Measurements from ENCODE around the gene SLC25A23. TPM values are rescaled to one million over a fixed set of nuclear protein-coding genes. Genes with fewer than 3 reads are reported as not detected.

The SLC25A23 gene
- total RNA-seq, 1 experiment from 2014 or later: 59.5 TPM

- Histone ChIP-seq H3K9me2 (ENCODE audit: insufficient read depth) (no peaks in the 10 kb centered on the region), H3K4me2 (no peak within 1 kb of the TSS), H3K9me3 (ENCODE audit: insufficient read depth, low read depth) (no peaks in the 10 kb centered on the region), H3F3A (ENCODE audit: insufficient read depth, low read depth) (no peaks in the 10 kb centered on the region), H3K36me3 (ENCODE audit: low read depth) (no peaks in the 10 kb centered on the region), H3K4me3 (no peak within 1 kb of the TSS), H4K20me1 (ENCODE audit: insufficient read depth) (no peaks in the 10 kb centered on the region), H3K79me2 (ENCODE audit: low read depth) (no peaks in the 10 kb centered on the region), H2AFZ (no peak within 1 kb of the TSS), H3K4me1 (replicated peaks; ENCODE audit: insufficient read depth) (no peaks in the 10 kb centered on the region), H3K27me3 (ENCODE audit: insufficient read depth, low read depth) (no peaks in the 10 kb centered on the region), H3K27ac (no peak within 1 kb of the TSS)
- intact Hi-C loops (cut with micrococcal nuclease; ENCODE audit: unreplicated experiment): no loop called here
- no peak for DNase-seq
- TF ChIP-seq EZH2 (IDR thresholded peaks at IDR 0.05; ENCODE audit: low read depth): no peak
- TF ChIP-seq CTCF (conservative IDR thresholded peaks at IDR 0.05): no peak
- ChIA-PET CTCF (no interaction called here), POLR2A (ENCODE audit: unreplicated experiment) (no interaction called here)
- no TSS peak for BruUV-seq (replicated peaks)
Measured at GRCh38 chr19:6501740-6502648, 42.4 kb upstream of the SLC25A23 start, which contains the start of gene TUBB4A. TSS of gene TUBB4A (minus strand) at chr19:6502309. CDS start at chr19:6502212, 97 bp downstream.

GRCh38 chr19:6500837-6501739 is 41.5 kb upstream of the SLC25A23 start:
- Histone ChIP-seq H3K36me3 (ENCODE audit: low read depth) (no peaks in the 10 kb centered on the region), H3K27ac (no peak overlapping the region), H4K20me1 (ENCODE audit: insufficient read depth) (no peaks in the 10 kb centered on the region), H3K79me2 (ENCODE audit: low read depth) (no peaks in the 10 kb centered on the region), H3F3A (ENCODE audit: insufficient read depth, low read depth) (no peaks in the 10 kb centered on the region), H3K9me3 (ENCODE audit: insufficient read depth, low read depth) (no peaks in the 10 kb centered on the region), H3K9me2 (ENCODE audit: insufficient read depth) (no peaks in the 10 kb centered on the region), H3K4me3 (no peak overlapping the region), H3K4me1 (replicated peaks; ENCODE audit: insufficient read depth) (no peaks in the 10 kb centered on the region), H3K27me3 (ENCODE audit: insufficient read depth, low read depth) (no peaks in the 10 kb centered on the region), H2AFZ (no peak overlapping the region), H3K4me2 (no peak overlapping the region)
- intact Hi-C loops (cut with micrococcal nuclease; ENCODE audit: unreplicated experiment): no loop called here
- no peak for DNase-seq
- BruUV-seq (replicated peaks): no TSS peak
- CTCF ChIA-PET: no interaction called here
- TF ChIP-seq EZH2 (IDR thresholded peaks at IDR 0.05; ENCODE audit: low read depth): no peak
- no peak for TF ChIP-seq CTCF (conservative IDR thresholded peaks at IDR 0.05)
- POLR2A ChIA-PET (ENCODE audit: unreplicated experiment): no interaction called here

GRCh38 chr19:6499052-6499790 is 39.6 kb upstream of the SLC25A23 start:
- no TSS peak for BruUV-seq (replicated peaks)
- Histone ChIP-seq H2AFZ (no peak overlapping the region), H3K27ac (no peak overlapping the region), H3K4me3 (no peak overlapping the region), H3F3A (ENCODE audit: insufficient read depth, low read depth) (no peaks in the 10 kb centered on the region), H3K9me2 (ENCODE audit: insufficient read depth) (no peaks in the 10 kb centered on the region), H3K9me3 (ENCODE audit: insufficient read depth, low read depth) (no peaks in the 10 kb centered on the region), H4K20me1 (ENCODE audit: insufficient read depth) (no peaks in the 10 kb centered on the region), H3K36me3 (ENCODE audit: low read depth) (no peaks in the 10 kb centered on the region), H3K4me2 (no peak overlapping the region), H3K27me3 (ENCODE audit: insufficient read depth, low read depth) (no peaks in the 10 kb centered on the region), H3K4me1 (replicated peaks; ENCODE audit: insufficient read depth) (no peaks in the 10 kb centered on the region), H3K79me2 (ENCODE audit: low read depth) (no peaks in the 10 kb centered on the region)
- intact Hi-C loops (cut with micrococcal nuclease; ENCODE audit: unreplicated experiment): no loop called here
- DNase-seq: no peak
- CTCF ChIA-PET: interaction anchor here (0.6 kb wide), 2 partner anchors 61 to 133 kb away, joined by 3 read pairs; no protein-coding TSS in a partner anchor
- POLR2A ChIA-PET (ENCODE audit: unreplicated experiment): no interaction called here
- TF ChIP-seq EZH2 (IDR thresholded peaks at IDR 0.05; ENCODE audit: low read depth): no peak
